IMR-90 (cell line): Measurements from ENCODE around the gene SRRM2. TPM values are rescaled to one million over a fixed set of nuclear protein-coding genes. Genes with fewer than 3 reads are reported as not detected.

Experiments
- ATAC-seq: fragments of 200-7000 bp; cut with Tn5 transposase; 2 replicates; pipeline ENCODE4 v1.9.1; 2020; ENCODE audit warnings: low read depth, mild to moderate bottlenecking, moderate library complexity
- BruUV-seq: library from RNA; stranded (reverse); fragments of 400-500 nt; replicated peaks from 2 replicates; lab custom pipeline; 2021; lab: Mats Ljungman, UMichigan
- CTCF ChIA-PET: fragments of 300-600 bp; formaldehyde crosslinking; extraction: SDS; loops from one replicate; lab custom pipeline; 2021; ENCODE audit warnings: antibody characterized with exemption; lab: Yijun Ruan, JAX
- POLR2A ChIA-PET: fragments of 300-600 bp; sonication (Branson Sonifier 250); formaldehyde crosslinking; loops from one replicate; lab custom pipeline; 2022; ENCODE audit warnings: antibody characterized with exemption; ENCODE audit not compliant: unreplicated experiment; lab: Charles Lee
- DNase-seq: peaks from one replicate; pipeline ENCODE4 v3.0.0; 2013
- H2AFZ ChIP-seq: replicated peaks from 2 replicates; pipeline ENCODE3; 2013; ENCODE audit warnings: low read length, mild to moderate bottlenecking; ENCODE audit not compliant: poor library complexity
- H2AK5ac ChIP-seq: 2 replicates; pipeline ENCODE4 v1.6.1; 2013; ENCODE audit warnings: low read depth, low read length, inconsistent platforms
- H2AK9ac ChIP-seq: replicated peaks from 2 replicates; pipeline ENCODE3; 2013; ENCODE audit warnings: mild to moderate bottlenecking, low read depth, low read length, moderate library complexity; ENCODE audit not compliant: poor library complexity
- H2BK120ac ChIP-seq: 2 replicates; pipeline ENCODE4 v1.6.1; 2013; ENCODE audit warnings: low read depth, low read length, inconsistent platforms
- H2BK15ac ChIP-seq: 3 replicates; pipeline ENCODE4 v1.6.1; 2013; ENCODE audit warnings: low read depth, low read length, inconsistent platforms
- H2BK20ac ChIP-seq: 2 replicates; pipeline ENCODE4 v1.6.1; 2013; ENCODE audit warnings: low read depth, mild to moderate bottlenecking, inconsistent platforms, low read length, moderate library complexity
- H2BK5ac ChIP-seq: 2 replicates; pipeline ENCODE4 v1.6.1; 2013; ENCODE audit warnings: mild to moderate bottlenecking, low read depth, low read length, inconsistent platforms; ENCODE audit not compliant: poor library complexity, severe bottlenecking
- H3K14ac ChIP-seq: replicated peaks from 2 replicates; pipeline ENCODE4 v1.6.1; 2013; ENCODE audit warnings: low read depth, low read length, inconsistent platforms
- H3K18ac ChIP-seq: 2 replicates; pipeline ENCODE4 v1.6.1; 2013; ENCODE audit warnings: low read depth, low read length, control low read depth
- H3K23ac ChIP-seq: 2 replicates; pipeline ENCODE4 v1.6.1; 2013; ENCODE audit warnings: low read depth, low read length, inconsistent platforms
- H3K27ac ChIP-seq: 2 replicates; pipeline ENCODE4 v1.5.1; 2013; ENCODE audit warnings: mild to moderate bottlenecking, control low read depth, low read length; ENCODE audit not compliant: insufficient read depth
- H3K27me3 ChIP-seq: 2 replicates; pipeline ENCODE4 v1.6.1; 2013; ENCODE audit warnings: low read length; ENCODE audit not compliant: control insufficient read depth, insufficient read depth
- H3K36me3 ChIP-seq: 2 replicates; pipeline ENCODE4 v1.6.1; 2013; ENCODE audit warnings: low read length, mixed read lengths; ENCODE audit not compliant: control insufficient read depth, insufficient read depth
- H3K4ac ChIP-seq: 2 replicates; pipeline ENCODE4 v1.6.1; 2013; ENCODE audit warnings: low read depth, low read length, inconsistent platforms
- H3K4me1 ChIP-seq: 2 replicates; pipeline ENCODE4 v1.6.1; 2013; ENCODE audit warnings: low read length, mixed read lengths; ENCODE audit not compliant: control insufficient read depth, insufficient read depth
- H3K4me2 ChIP-seq: 2 replicates; pipeline ENCODE4 v1.6.1; 2013; ENCODE audit warnings: low read depth, mild to moderate bottlenecking, control low read depth, low read length, moderate library complexity
- H3K4me3 ChIP-seq: 2 replicates; pipeline ENCODE4 v1.5.1; 2013; ENCODE audit warnings: low read depth, mild to moderate bottlenecking, control low read depth, low read length, moderate library complexity; ENCODE audit not compliant: insufficient read depth
- H3K56ac ChIP-seq: 2 replicates; pipeline ENCODE4 v1.6.1; 2013; ENCODE audit warnings: low read length, inconsistent platforms; ENCODE audit not compliant: insufficient read depth; ENCODE audit errors: extremely low read depth
- H3K79me1 ChIP-seq, 2 experiments: 2 replicates each; pipeline ENCODE4 v1.6.1; 2013; ENCODE audit warnings: low read length in 2 of 2, inconsistent platforms in 1 of 2, low read depth in 1 of 2
- H3K9ac ChIP-seq: 2 replicates; pipeline ENCODE4 v1.6.1; 2013; ENCODE audit warnings: low read depth, low read length, control low read depth
- H3K9me1 ChIP-seq: 2 replicates; pipeline ENCODE4 v1.6.1; 2013; ENCODE audit warnings: low read length, inconsistent platforms; ENCODE audit not compliant: insufficient read depth
- H3K9me3 ChIP-seq: 2 replicates; pipeline ENCODE4 v1.6.1; 2013; ENCODE audit warnings: low read length; ENCODE audit not compliant: control insufficient read depth, insufficient read depth
- H4K20me1 ChIP-seq: 2 replicates; pipeline ENCODE4 v1.6.1; 2013; ENCODE audit warnings: low read length, inconsistent platforms; ENCODE audit not compliant: insufficient read depth
- H4K5ac ChIP-seq: 2 replicates; pipeline ENCODE4 v1.6.1; 2013; ENCODE audit warnings: mild to moderate bottlenecking, low read depth, low read length, control low read depth
- H4K8ac ChIP-seq, 2 experiments: 2 replicates each; pipeline ENCODE4 v1.6.1; 2013; ENCODE audit warnings: low read depth in 2 of 2, low read length in 2 of 2, control low read depth in 1 of 2, inconsistent platforms in 1 of 2
- H4K91ac ChIP-seq: 2 replicates; pipeline ENCODE4 v1.6.1; 2013; ENCODE audit warnings: low read depth, low read length, inconsistent platforms; ENCODE audit not compliant: insufficient read depth
- BHLHE40 ChIP-seq: fragments of 150-350 bp; IDR thresholded peaks from 2 replicates; pipeline ENCODE4 v1.6.1; 2016; ENCODE audit warnings: mild to moderate bottlenecking, low read depth, low read length
- CEBPB ChIP-seq: IDR thresholded peaks from 2 replicates; pipeline ENCODE4 v1.6.1; 2012; ENCODE audit warnings: low read depth, low read length, improper control_type of control experiment
- CHD1 ChIP-seq: IDR thresholded peaks from 2 replicates; pipeline ENCODE4 v1.6.1; 2012; ENCODE audit warnings: low read depth, low read length, improper control_type of control experiment
- CTCF ChIP-seq: conservative IDR thresholded peaks from 2 replicates; pipeline ENCODE4 v1.5.1; 2012; ENCODE audit warnings: mild to moderate bottlenecking, low read depth, low read length, improper control_type of control experiment
- ELK1 ChIP-seq: fragments of 150-350 bp; IDR thresholded peaks from 2 replicates; pipeline ENCODE4 v1.6.1; 2016; ENCODE audit warnings: low read depth, mild to moderate bottlenecking, low read length, moderate library complexity, borderline replicate concordance
- FOS ChIP-seq: fragments of 150-350 bp; IDR thresholded peaks from 2 replicates; pipeline ENCODE4 v1.6.1; 2016; ENCODE audit warnings: low read depth, low read length
- MAFK ChIP-seq: IDR thresholded peaks from 2 replicates; pipeline ENCODE4 v1.6.1; 2012; ENCODE audit warnings: low read depth, low read length, improper control_type of control experiment
- MAZ ChIP-seq: IDR thresholded peaks from 2 replicates; pipeline ENCODE4 v1.6.1; 2012; ENCODE audit warnings: low read depth, mild to moderate bottlenecking, low read length, improper control_type of control experiment, moderate library complexity, borderline replicate concordance
- MXI1 ChIP-seq: IDR thresholded peaks from 2 replicates; pipeline ENCODE4 v1.6.1; 2012; ENCODE audit warnings: low read depth, mild to moderate bottlenecking, low read length, moderate library complexity, borderline replicate concordance
- NFE2L2 ChIP-seq: fragments of 150-350 bp; IDR thresholded peaks from 2 replicates; pipeline ENCODE4 v1.6.1; 2016; ENCODE audit warnings: low read depth, mild to moderate bottlenecking, low read length
- POLR2A ChIP-seq: IDR thresholded peaks from 2 replicates; pipeline ENCODE4 v1.6.1; 2012; ENCODE audit warnings: mild to moderate bottlenecking, low read depth, low read length
- RAD21 ChIP-seq: IDR thresholded peaks from 2 replicates; pipeline ENCODE4 v1.6.1; 2012; ENCODE audit warnings: low read length, improper control_type of control experiment
- RCOR1 ChIP-seq: IDR thresholded peaks from 2 replicates; pipeline ENCODE4 v1.6.1; 2012; ENCODE audit warnings: mild to moderate bottlenecking, low read length, improper control_type of control experiment; ENCODE audit not compliant: insufficient replicate concordance
- RFX5 ChIP-seq: IDR thresholded peaks from 2 replicates; pipeline ENCODE4 v1.8.0; 2012; ENCODE audit warnings: low read depth, mild to moderate bottlenecking, low read length, moderate library complexity
- SMC3 ChIP-seq: fragments of 150-350 bp; IDR thresholded peaks from 2 replicates; pipeline ENCODE4 v1.6.1; 2016; ENCODE audit warnings: low read depth, mild to moderate bottlenecking, antibody characterized with exemption, low read length, moderate library complexity
- USF2 ChIP-seq: fragments of 150-350 bp; IDR thresholded peaks from 2 replicates; pipeline ENCODE4 v1.6.1; 2017; ENCODE audit warnings: mild to moderate bottlenecking, antibody characterized with exemption, low read length, low read depth
- WGBS, 2 experiments: methylation state at CpG; one replicate each; pipeline versions ENCODE4 v1.1.5 to v1.1.7; 2013; ENCODE audit warnings: missing lambda C conversion rate in 2 of 2; ENCODE audit not compliant: insufficient read length in 1 of 2; ENCODE audit errors: extremely low coverage in 2 of 2; 5-methylcytosine and 5-hydroxymethylcytosine counted together
- dilution Hi-C: fragments of 300-500 bp; cut with HindIII; formaldehyde crosslinking; loops from one replicate; pipeline ENCODE4 v1.14.3; 2018; ENCODE audit warnings: low sequenced_read_pairs; ENCODE audit not compliant: unreplicated experiment
- in situ Hi-C: fragments of 300-500 bp; cut with MboI; formaldehyde crosslinking; loops from 3 replicates; pipeline ENCODE4 v1.14.3; 2019; ENCODE audit warnings: low sequenced_read_pairs, inconsistent platforms, mixed read lengths
- intact Hi-C: fragments of 100-400 bp; cut with micrococcal nuclease; formaldehyde crosslinking; loops from 2 replicates; pipeline ENCODE4 v1.10.0; 2022
- polyA plus RNA-seq, 3 experiments: library from polyadenylated mRNA; depleted of rRNA; stranded (reverse); fragments of >200 nt; gene quantifications; 2 replicates each; pipeline ENCODE4 v1.2.3, GENCODE V29; 2012; ENCODE audit warnings: low replicate concordance in 1 of 3
- total RNA-seq: library from RNA; depleted of rRNA; stranded (reverse); fragments of >200 nt; gene quantifications from 2 replicates; pipeline ENCODE4 v1.2.3, GENCODE V29; 2012

Gene SRRM2
- total and polyA plus RNA-seq, 2 of the 4 experiments (the other 2 are of a cell fraction): 20.3 to 300 TPM

- no TSS peak for BruUV-seq
- in situ Hi-C loops: no loop called here
- H4K8ac ChIP-seq: no peak overlapping the region
These were observed 33.8 kb downstream of the SRRM2 start for GRCh38 chr16:2786061-2786825.

More at GRCh38 chr16:2786061-2786825, 33.8 kb downstream of the SRRM2 start:
- no peaks in the 10 kb centered on the region for H3K79me1 ChIP-seq
- H3K27me3 ChIP-seq: peaks cover 66% of the 10 kb centered on the region
- H3K36me3 ChIP-seq: no peaks in the 10 kb centered on the region
- no peak overlapping the region for H2BK5ac ChIP-seq
- H3K9me3 ChIP-seq: no peaks in the 10 kb centered on the region
- H2BK20ac ChIP-seq: no peak overlapping the region
- no peak overlapping the region for H3K27ac ChIP-seq
- H3K14ac ChIP-seq: no peak overlapping the region
- no peak overlapping the region for H3K9ac ChIP-seq
- no peak overlapping the region for H3K23ac ChIP-seq
- CTCF ChIA-PET: no interaction called here
- H3K4me3 ChIP-seq: no peak overlapping the region
- no peak for DNase-seq
- H2BK15ac ChIP-seq: no peak overlapping the region
- H3K4ac ChIP-seq: no peak overlapping the region
- no peaks in the 10 kb centered on the region for H3K4me1 ChIP-seq
- intact Hi-C loops: no loop called here
- H3K56ac ChIP-seq: no peak overlapping the region
- H4K5ac ChIP-seq: no peak overlapping the region
- H3K4me2 ChIP-seq: no peak overlapping the region
- POLR2A ChIA-PET: no interaction called here
- 35% methylated on average over 4 of the region's 15 CpGs; no CpG with 5 or more reads in 1 of the 2 experiments for WGBS, 2 experiments
- dilution Hi-C loops: no loop called here
- H3K18ac ChIP-seq: no peak overlapping the region
- H2AK5ac ChIP-seq: no peak overlapping the region
- no peaks in the 10 kb centered on the region for H3K9me1 ChIP-seq
- no peak overlapping the region for H2AK9ac ChIP-seq
- no peak for TF ChIP-seq NFE2L2
- TF ChIP-seq ELK1: no peak
- TF ChIP-seq MXI1: no peak
- no peak for TF ChIP-seq SMC3
- TF ChIP-seq MAZ: no peak
- TF ChIP-seq CHD1: no peak
- no peak for TF ChIP-seq RAD21
- no peak for TF ChIP-seq FOS
- no peak for TF ChIP-seq BHLHE40
- no peak for TF ChIP-seq CTCF
- no peak for TF ChIP-seq MAFK
- no peak for TF ChIP-seq RFX5
- TF ChIP-seq RCOR1: no peak
- no peak for TF ChIP-seq USF2
- no peak for TF ChIP-seq CEBPB
- TF ChIP-seq POLR2A: no peak
- no peak overlapping the region for H4K91ac ChIP-seq
- no peaks in the 10 kb centered on the region for H4K20me1 ChIP-seq
- H2AFZ ChIP-seq: no peak overlapping the region
- ATAC-seq: no peak
- H2BK120ac ChIP-seq: no peak overlapping the region
